PC-3 (cell line): ENCODE results near the gene CACNA1D. TPM values are rescaled to one million over a fixed set of nuclear protein-coding genes. Genes with fewer than 3 reads are reported as not detected.

Experiments used
- ATAC-seq: fragments of 200-7000 bp; cut with Tn5 transposase; 2 replicates; pipeline ENCODE4 v1.9.1; 2020; ENCODE audit warnings: mild to moderate bottlenecking, moderate library complexity
- BruUV-seq: library from RNA; stranded (reverse); fragments of 400-500 nt; replicated peaks from 2 replicates; lab custom pipeline; 2021; lab: Mats Ljungman, UMichigan
- CTCF ChIA-PET: fragments of 300-600 bp; sonication (Branson Sonifier 250); formaldehyde crosslinking; loops from one replicate; lab custom pipeline; 2022; ENCODE audit warnings: antibody characterized with exemption; lab: Charles Lee
- POLR2A ChIA-PET: fragments of 300-600 bp; sonication (Branson Sonifier 250); formaldehyde crosslinking; loops from one replicate; lab custom pipeline; 2022; ENCODE audit warnings: antibody characterized with exemption; ENCODE audit not compliant: unreplicated experiment; lab: Charles Lee
- DNase-seq: peaks from one replicate; pipeline ENCODE4 v3.0.0-alpha.2; 2015
- H2AFZ ChIP-seq: fragments of 300-600 bp; sonication (generic); 2 replicates; pipeline ENCODE4 v1.6.0; 2016; ENCODE audit warnings: antibody characterized with exemption, low read length
- H3F3A ChIP-seq: fragments of 300-600 bp; sonication (generic); one replicate; pipeline ENCODE4 v1.6.0; 2017; ENCODE audit warnings: antibody characterized with exemption, low read length, control low read depth, mild to moderate bottlenecking; ENCODE audit not compliant: unreplicated experiment
- H3K27ac ChIP-seq: fragments of 300-600 bp; sonication (generic); 2 replicates; pipeline ENCODE4 v1.5.1; 2016; ENCODE audit warnings: mild to moderate bottlenecking, low read length
- H3K27me3 ChIP-seq: fragments of 300-600 bp; sonication (generic); 2 replicates; pipeline ENCODE4 v1.6.1; 2016; ENCODE audit warnings: low read length, mixed read lengths
- H3K36me3 ChIP-seq: fragments of 300-600 bp; sonication (generic); 2 replicates; pipeline ENCODE4 v1.6.1; 2016; ENCODE audit warnings: low read depth, mixed run types, low read length, mixed read lengths
- H3K4me1 ChIP-seq: fragments of 300-600 bp; sonication (generic); 2 replicates; pipeline ENCODE4 v1.5.1; 2016; ENCODE audit warnings: low read length; ENCODE audit not compliant: insufficient read depth
- H3K4me2 ChIP-seq: fragments of 300-600 bp; sonication (generic); 2 replicates; pipeline ENCODE4 v1.6.0; 2016; ENCODE audit warnings: low read length
- H3K4me3 ChIP-seq: fragments of 300-600 bp; sonication (generic); 2 replicates; pipeline ENCODE4 v1.5.1; 2016; ENCODE audit warnings: mild to moderate bottlenecking, low read length, mixed read lengths
- H3K79me2 ChIP-seq: fragments of 300-600 bp; sonication (generic); 2 replicates; pipeline ENCODE4 v1.6.1; 2017; ENCODE audit warnings: low read length, mixed read lengths
- H3K9ac ChIP-seq: fragments of 300-600 bp; sonication (generic); 2 replicates; pipeline ENCODE4 v1.6.0; 2016; ENCODE audit warnings: mild to moderate bottlenecking, low read length
- H3K9me2 ChIP-seq: fragments of 300-600 bp; sonication (generic); replicated peaks from 2 replicates; pipeline ENCODE4 v1.6.1; 2016; ENCODE audit warnings: mixed run types, low read length, mixed read lengths
- H3K9me3 ChIP-seq: fragments of 300-600 bp; sonication (generic); 2 replicates; pipeline ENCODE4 v1.6.1; 2016; ENCODE audit warnings: low read length, mixed read lengths
- H4K20me1 ChIP-seq: fragments of 300-600 bp; sonication (generic); 2 replicates; pipeline ENCODE4 v1.6.1; 2016; ENCODE audit warnings: low read length, mixed read lengths
- EZH2 ChIP-seq: fragments of 300-600 bp; sonication (generic); IDR thresholded peaks from one replicate; pipeline ENCODE4 v1.6.1; 2017; ENCODE audit warnings: antibody characterized with exemption, mild to moderate bottlenecking, low read length; ENCODE audit not compliant: unreplicated experiment
- EZH2phosphoT487 ChIP-seq: fragments of 300-600 bp; sonication (generic); IDR thresholded peaks from 2 replicates; pipeline ENCODE4 v1.6.1; 2018; ENCODE audit warnings: mild to moderate bottlenecking, antibody characterized with exemption, low read length, borderline replicate concordance
- intact Hi-C: fragments of 100-400 bp; cut with micrococcal nuclease; formaldehyde crosslinking; loops from 2 replicates; pipeline ENCODE4 v1.9.0; 2023
- total RNA-seq: library from RNA; depleted of rRNA; stranded (reverse); fragments of >200 nt; gene quantifications from 2 replicates; pipeline ENCODE4 v1.2.3, GENCODE V29; 2014
- TF ChIP-seq, protein P1 (sequence below): fragments of 300-600 bp; sonication (generic); conservative IDR thresholded peaks from 2 replicates; pipeline ENCODE4 v1.5.1; 2017; ENCODE audit warnings: antibody characterized with exemption, low read depth, mild to moderate bottlenecking, low read length

Gene CACNA1D
- total RNA-seq, 1 experiment from 2014 or later: not detected

DNA sequence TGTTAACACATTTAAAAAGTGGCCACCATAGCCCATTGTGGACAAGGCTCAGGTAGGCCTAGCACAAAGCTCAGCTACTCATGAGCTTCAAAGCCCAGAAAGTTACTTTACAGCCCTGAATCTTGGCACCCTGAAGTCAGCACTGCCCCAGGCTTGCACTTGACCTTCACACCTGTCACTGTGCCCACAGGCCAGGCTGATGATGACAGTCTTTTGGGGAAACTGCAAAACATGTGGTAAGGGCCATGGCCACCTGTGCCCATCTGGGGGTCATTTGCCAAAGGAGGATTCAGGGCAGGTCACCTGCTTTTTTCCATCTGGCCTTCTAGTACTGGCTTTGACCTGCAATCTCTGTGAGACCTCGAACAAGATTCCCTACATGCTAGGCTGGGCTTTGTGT, 340.8 kb downstream of the CACNA1D start:
- BruUV-seq: no TSS peak
- intact Hi-C loops: no loop called here
- ChIA-PET POLR2A (no interaction called here), CTCF (no interaction called here)
- Histone ChIP-seq H3K4me2 (no peak overlapping the region), H3K4me1 (no peaks in the 10 kb centered on the region), H3K9ac (no peak overlapping the region), H3K9me3 (no peaks in the 10 kb centered on the region), H3K36me3 (no peaks in the 10 kb centered on the region), H3K9me2 (no peaks in the 10 kb centered on the region), H3K79me2 (no peaks in the 10 kb centered on the region), H3K4me3 (no peak overlapping the region), H2AFZ (no peak overlapping the region), H3F3A (no peaks in the 10 kb centered on the region), H4K20me1 (no peaks in the 10 kb centered on the region), H3K27ac (no peak overlapping the region), H3K27me3 (no peaks in the 10 kb centered on the region)
- DNase-seq (no peak), ATAC-seq (no peak)
- no peak for TF ChIP-seq EZH2
- TF ChIP-seq EZH2phosphoT487: no peak
- TF ChIP-seq, protein P1, sequence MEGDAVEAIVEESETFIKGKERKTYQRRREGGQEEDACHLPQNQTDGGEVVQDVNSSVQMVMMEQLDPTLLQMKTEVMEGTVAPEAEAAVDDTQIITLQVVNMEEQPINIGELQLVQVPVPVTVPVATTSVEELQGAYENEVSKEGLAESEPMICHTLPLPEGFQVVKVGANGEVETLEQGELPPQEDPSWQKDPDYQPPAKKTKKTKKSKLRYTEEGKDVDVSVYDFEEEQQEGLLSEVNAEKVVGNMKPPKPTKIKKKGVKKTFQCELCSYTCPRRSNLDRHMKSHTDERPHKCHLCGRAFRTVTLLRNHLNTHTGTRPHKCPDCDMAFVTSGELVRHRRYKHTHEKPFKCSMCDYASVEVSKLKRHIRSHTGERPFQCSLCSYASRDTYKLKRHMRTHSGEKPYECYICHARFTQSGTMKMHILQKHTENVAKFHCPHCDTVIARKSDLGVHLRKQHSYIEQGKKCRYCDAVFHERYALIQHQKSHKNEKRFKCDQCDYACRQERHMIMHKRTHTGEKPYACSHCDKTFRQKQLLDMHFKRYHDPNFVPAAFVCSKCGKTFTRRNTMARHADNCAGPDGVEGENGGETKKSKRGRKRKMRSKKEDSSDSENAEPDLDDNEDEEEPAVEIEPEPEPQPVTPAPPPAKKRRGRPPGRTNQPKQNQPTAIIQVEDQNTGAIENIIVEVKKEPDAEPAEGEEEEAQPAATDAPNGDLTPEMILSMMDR: no peak

- no peak for ATAC-seq
- no TSS peak for BruUV-seq
- H2AFZ ChIP-seq: no peak overlapping the region
Measured at GRCh38 chr3:53836084-53836872, 341.9 kb downstream of the CACNA1D start.

More at GRCh38 chr3:53836084-53836872, 341.9 kb downstream of the CACNA1D start:
- POLR2A ChIA-PET: no interaction called here
- TF ChIP-seq EZH2 (no peak), EZH2phosphoT487 (no peak)
- TF ChIP-seq, protein P1: no peak
- CTCF ChIA-PET: no interaction called here
- no peak overlapping the region for H3K27ac ChIP-seq
- H3K27me3 ChIP-seq: no peaks in the 10 kb centered on the region
- no peaks in the 10 kb centered on the region for H3F3A ChIP-seq
- no peak overlapping the region for H3K9ac ChIP-seq
- H3K4me2 ChIP-seq: no peak overlapping the region
- H3K79me2 ChIP-seq: no peaks in the 10 kb centered on the region
- H3K9me2 ChIP-seq: no peaks in the 10 kb centered on the region
- no peak overlapping the region for H3K4me3 ChIP-seq
- no peaks in the 10 kb centered on the region for H3K36me3 ChIP-seq
- DNase-seq: no peak
- H4K20me1 ChIP-seq: no peaks in the 10 kb centered on the region
- no peaks in the 10 kb centered on the region for H3K9me3 ChIP-seq
- intact Hi-C loops: no loop called here
- no peaks in the 10 kb centered on the region for H3K4me1 ChIP-seq
